ENCODE data around the gene TRANK1. TPM values are rescaled to one million over a fixed set of nuclear protein-coding genes. Genes with fewer than 3 reads are reported as not detected.

The TRANK1 gene
- total RNA-seq, 4 donors from 2014 or later = 47.9 to 92.6 (median 59.9) TPM

DNA sequence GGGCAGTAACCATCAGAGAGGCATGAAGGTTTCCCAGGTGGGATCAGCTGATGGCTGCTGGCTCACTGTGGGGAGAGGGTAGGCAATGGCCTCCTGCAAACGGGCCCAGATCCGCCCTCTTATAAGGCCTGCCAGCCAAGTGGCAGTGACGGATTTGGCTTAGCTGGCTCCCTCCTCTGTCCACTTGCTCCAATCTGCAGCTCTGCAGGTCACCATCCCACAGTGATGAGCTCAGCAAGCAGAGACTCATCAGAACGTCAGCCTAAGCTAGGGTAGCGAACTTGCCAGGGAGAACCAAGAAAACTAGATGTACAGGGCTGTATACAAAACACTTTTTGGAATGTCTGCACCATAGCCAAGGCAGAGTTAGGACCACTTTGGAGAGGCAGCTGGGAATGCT lies 117.7 kb downstream of the TRANK1 start:
- Histone ChIP-seq H3K27ac (no peak overlapping the region), H3K4me3 (no peak overlapping the region), H3K27me3 (no peaks in the 10 kb centered on the region), H3K36me3 (peaks cover 0 to 70% (median 0%) of the 10 kb centered on the region in 3 donors), H3K4me1 (no peaks in the 10 kb centered on the region), H3K9me3 (no peaks in the 10 kb centered on the region)
- TF ChIP-seq POLR2A (IDR thresholded peaks at IDR 0.05) = no peak
- TF ChIP-seq, protein P1, sequence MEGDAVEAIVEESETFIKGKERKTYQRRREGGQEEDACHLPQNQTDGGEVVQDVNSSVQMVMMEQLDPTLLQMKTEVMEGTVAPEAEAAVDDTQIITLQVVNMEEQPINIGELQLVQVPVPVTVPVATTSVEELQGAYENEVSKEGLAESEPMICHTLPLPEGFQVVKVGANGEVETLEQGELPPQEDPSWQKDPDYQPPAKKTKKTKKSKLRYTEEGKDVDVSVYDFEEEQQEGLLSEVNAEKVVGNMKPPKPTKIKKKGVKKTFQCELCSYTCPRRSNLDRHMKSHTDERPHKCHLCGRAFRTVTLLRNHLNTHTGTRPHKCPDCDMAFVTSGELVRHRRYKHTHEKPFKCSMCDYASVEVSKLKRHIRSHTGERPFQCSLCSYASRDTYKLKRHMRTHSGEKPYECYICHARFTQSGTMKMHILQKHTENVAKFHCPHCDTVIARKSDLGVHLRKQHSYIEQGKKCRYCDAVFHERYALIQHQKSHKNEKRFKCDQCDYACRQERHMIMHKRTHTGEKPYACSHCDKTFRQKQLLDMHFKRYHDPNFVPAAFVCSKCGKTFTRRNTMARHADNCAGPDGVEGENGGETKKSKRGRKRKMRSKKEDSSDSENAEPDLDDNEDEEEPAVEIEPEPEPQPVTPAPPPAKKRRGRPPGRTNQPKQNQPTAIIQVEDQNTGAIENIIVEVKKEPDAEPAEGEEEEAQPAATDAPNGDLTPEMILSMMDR (IDR thresholded peaks at IDR 0.05) = no peak
- no peak for DNase-seq

DNA sequence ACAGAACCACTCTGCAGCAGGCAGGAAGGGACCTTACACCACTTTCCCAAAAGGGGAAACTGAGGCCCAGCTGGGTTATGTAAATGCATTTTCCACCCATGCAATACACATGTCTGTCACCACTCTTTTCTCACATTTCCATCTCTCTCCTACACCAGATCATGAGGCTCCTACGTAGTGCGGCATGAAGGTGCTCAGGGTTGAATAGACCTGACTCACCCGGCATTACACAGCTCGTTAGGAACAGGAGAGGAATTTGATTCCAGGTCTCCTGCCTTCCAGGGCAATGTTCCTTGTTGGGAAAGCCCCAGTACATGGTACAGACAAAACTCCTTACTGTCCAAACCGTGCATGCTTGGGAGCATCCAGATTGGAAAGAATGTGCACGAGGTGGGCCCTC lies 118.6 kb downstream of the TRANK1 start:
- Histone ChIP-seq H3K27me3 (no peaks in the 10 kb centered on the region), H3K9me3 (no peaks in the 10 kb centered on the region), H3K4me1 (no peaks in the 10 kb centered on the region), H3K27ac (no peak overlapping the region), H3K36me3 (peaks cover 0 to 61% (median 0%) of the 10 kb centered on the region in 3 donors), H3K4me3 (no peak overlapping the region)
- no peak for DNase-seq
- TF ChIP-seq, protein P1 (IDR thresholded peaks at IDR 0.05) = no peak
- TF ChIP-seq POLR2A (IDR thresholded peaks at IDR 0.05) = no peak

- no peak overlapping the region for H3K4me3 ChIP-seq
- H3K4me1 ChIP-seq = no peaks in the 10 kb centered on the region
- H3K9me3 ChIP-seq = no peaks in the 10 kb centered on the region
- H3K36me3 ChIP-seq = peaks cover 0 to 43% (median 0%) of the 10 kb centered on the region in 3 donors
- TF ChIP-seq POLR2A (IDR thresholded peaks at IDR 0.05) = no peak
- no peak overlapping the region for H3K27ac ChIP-seq
- DNase-seq = no peak
- H3K27me3 ChIP-seq = no peaks in the 10 kb centered on the region
These were observed 120.4 kb downstream of the TRANK1 start for GRCh38 chr3:36824443-36824842.

- no peak for TF ChIP-seq POLR2A (IDR thresholded peaks at IDR 0.05)
- TF ChIP-seq, protein P1 (IDR thresholded peaks at IDR 0.05) = no peak
- no peak overlapping the region for H3K4me3 ChIP-seq
- H3K27me3 ChIP-seq = no peaks in the 10 kb centered on the region
- H3K4me1 ChIP-seq = no peaks in the 10 kb centered on the region
- no peaks in the 10 kb centered on the region for H3K9me3 ChIP-seq
- no peak overlapping the region for H3K27ac ChIP-seq
- no peak for DNase-seq
- peaks cover 0 to 37% (median 0%) of the 10 kb centered on the region in 3 donors for H3K36me3 ChIP-seq
These were observed 121.0 kb downstream of the TRANK1 start for GRCh38 chr3:36823806-36824205.

DNA sequence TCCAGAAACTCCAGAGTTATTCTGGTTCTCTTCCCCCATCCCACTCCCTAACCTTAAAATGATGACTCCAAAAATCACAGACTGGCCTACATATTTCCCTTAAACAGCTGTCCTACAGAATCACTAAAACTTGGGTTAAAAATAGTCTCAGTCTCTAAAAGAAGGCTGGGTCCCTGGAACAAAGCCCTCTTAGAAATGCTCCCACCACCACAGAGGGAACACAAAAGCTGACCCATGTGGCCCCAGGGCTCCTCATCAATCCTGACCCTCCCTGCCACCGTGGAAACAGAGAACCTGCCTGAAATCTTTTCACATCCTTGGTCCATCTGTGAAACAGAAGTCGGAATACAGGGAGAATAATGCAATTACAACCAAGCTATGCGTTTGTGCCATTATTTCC lies 124.8 kb downstream of the TRANK1 start:
- Histone ChIP-seq H3K4me1 (no peaks in the 10 kb centered on the region), H3K27ac (no peak overlapping the region), H3K9me3 (no peaks in the 10 kb centered on the region), H3K4me3 (no peak overlapping the region), H3K36me3 (no peaks in the 10 kb centered on the region), H3K27me3 (no peaks in the 10 kb centered on the region)
- DNase-seq = no peak
- TF ChIP-seq POLR2A (IDR thresholded peaks at IDR 0.05) = no peak
- TF ChIP-seq, protein P1 (IDR thresholded peaks at IDR 0.05) = no peak

DNA sequence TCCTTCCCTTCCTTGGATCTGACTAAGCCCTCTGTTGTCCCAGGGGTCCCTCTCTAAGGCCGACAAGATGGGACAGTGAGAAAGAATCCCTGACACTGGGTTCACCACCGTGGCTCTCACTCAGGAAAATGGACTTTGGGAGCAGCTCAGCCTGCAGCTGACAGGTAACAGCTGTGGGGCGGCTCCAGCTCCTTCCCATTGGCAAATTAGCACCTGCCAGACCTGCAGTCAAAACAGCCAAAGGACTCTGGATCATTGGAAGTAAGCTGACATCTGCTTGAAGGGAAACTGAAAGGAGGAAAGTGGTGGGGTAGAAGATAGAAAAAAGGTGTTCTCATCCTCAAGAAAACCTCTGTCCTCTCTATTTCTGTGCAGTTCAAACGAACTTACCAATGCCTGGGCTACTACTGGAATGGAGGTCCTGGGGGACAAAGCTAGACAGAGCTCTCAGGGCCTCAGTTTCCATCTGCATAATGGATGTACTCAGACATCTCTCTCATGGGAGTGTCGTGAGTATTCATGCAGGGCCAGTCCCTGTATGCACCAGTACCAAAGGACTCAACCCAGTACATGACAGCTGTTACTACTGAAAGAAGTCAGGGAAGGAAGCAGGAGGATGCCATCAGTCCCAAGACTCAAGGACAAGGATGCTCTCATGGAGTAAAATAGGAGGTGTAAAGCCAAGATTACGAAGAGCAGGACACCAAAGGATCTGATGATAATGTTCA lies 126.9 kb downstream of the TRANK1 start:
- Histone ChIP-seq H3K27ac (no peak overlapping the region), H3K4me3 (no peak overlapping the region), H3K4me1 (no peaks in the 10 kb centered on the region), H3K27me3 (no peaks in the 10 kb centered on the region), H3K9me3 (no peaks in the 10 kb centered on the region), H3K36me3 (no peaks in the 10 kb centered on the region)
- TF ChIP-seq, protein P1 (IDR thresholded peaks at IDR 0.05) = no peak
- no peak for TF ChIP-seq POLR2A (IDR thresholded peaks at IDR 0.05)
- no peak for DNase-seq
